Measurements from ENCODE around the gene RAC3. TPM values are rescaled to one million over a fixed set of nuclear protein-coding genes. Genes with fewer than 3 reads are reported as not detected.

The RAC3 gene
- total RNA-seq, 2 experiments from 2014 or later, result 3.3 to 5.3 TPM

GRCh38 chr17:82025401-82026107 is 5.9 kb upstream of the RAC3 start:
- no peak for DNase-seq
- intact Hi-C loops (cut with DNase I, micrococcal nuclease), result no loop called here
- H3K4me3 Mint-ChIP-seq, result peak overlapping the region; percentile 30
- H3K9me3 ChIP-seq (ENCODE audit: control insufficient read depth in 1 of 2, insufficient read depth in 1 of 2, low read length in 2 of 2), result no peaks in the 10 kb centered on the region
- peaks cover 51% of the 10 kb centered on the region for H3K4me1 ChIP-seq (ENCODE audit: insufficient read depth, low read length)
- no peak for ATAC-seq (ENCODE audit: poor library complexity)
- no peaks in the 10 kb centered on the region for H3K9me3 Mint-ChIP-seq
- H3K27me3 Mint-ChIP-seq, result no peaks in the 10 kb centered on the region
- no peak overlapping the region for H3K4me3 ChIP-seq (ENCODE audit: low read length)
- no peak overlapping the region for H3K27ac ChIP-seq (ENCODE audit: low read depth in 1 of 2, low read length in 2 of 2)
- H3K36me3 Mint-ChIP-seq (ENCODE audit: low read depth), result peaks cover 5% of the 10 kb centered on the region
- H3K27me3 ChIP-seq (ENCODE audit: control insufficient read depth in 1 of 2, insufficient read depth in 2 of 2, low read length in 2 of 2), result no peaks in the 10 kb centered on the region
- no peak overlapping the region for H3K27ac Mint-ChIP-seq
- ChIA-PET CTCF (interaction anchor here (1.1 kb wide), 1 partner anchor 66 kb away, joined by 3 read pairs; no protein-coding TSS in a partner anchor), POLR2A (no interaction called here)
- peaks cover 25% of the 10 kb centered on the region for H3K4me1 Mint-ChIP-seq (ENCODE audit: low read depth)
- no peak for TF ChIP-seq CTCF (IDR thresholded peaks at IDR 0.05)
- H3K36me3 ChIP-seq (ENCODE audit: insufficient read depth, low read length), result no peaks in the 10 kb centered on the region

- POLR2A ChIA-PET, result no interaction called here
- H3K9me3 ChIP-seq (ENCODE audit: control insufficient read depth in 1 of 2, insufficient read depth in 1 of 2, low read length in 2 of 2), result no peaks in the 10 kb centered on the region
- H3K36me3 ChIP-seq (ENCODE audit: insufficient read depth, low read length), result no peaks in the 10 kb centered on the region
- H3K27me3 ChIP-seq (ENCODE audit: control insufficient read depth in 1 of 2, insufficient read depth in 2 of 2, low read length in 2 of 2), result no peaks in the 10 kb centered on the region
- TF ChIP-seq CTCF (IDR thresholded peaks at IDR 0.05), result no peak
- Mint-ChIP-seq H3K4me3 (no peak overlapping the region), H3K9me3 (no peaks in the 10 kb centered on the region), H3K36me3 (ENCODE audit: low read depth) (no peaks in the 10 kb centered on the region), H3K27me3 (no peaks in the 10 kb centered on the region), H3K27ac (no peak overlapping the region), H3K4me1 (ENCODE audit: low read depth) (peaks cover 11% of the 10 kb centered on the region)
- intact Hi-C loops (cut with DNase I, micrococcal nuclease), result no loop called here
- CTCF ChIA-PET, result no interaction called here
- no peak overlapping the region for H3K4me3 ChIP-seq (ENCODE audit: low read length)
- H3K4me1 ChIP-seq (ENCODE audit: insufficient read depth, low read length), result peaks cover 44% of the 10 kb centered on the region
- DNase-seq (no peak), ATAC-seq (ENCODE audit: poor library complexity) (no peak)
- no peak overlapping the region for H3K27ac ChIP-seq (ENCODE audit: low read depth in 1 of 2, low read length in 2 of 2)
These were observed 3.2 kb upstream of the RAC3 start for GRCh38 chr17:82028246-82028645.

GRCh38 chr17:82028966-82029365 is 2.5 kb upstream of the RAC3 start:
- H3K36me3 ChIP-seq (ENCODE audit: insufficient read depth, low read length), result no peaks in the 10 kb centered on the region
- no peaks in the 10 kb centered on the region for H3K27me3 ChIP-seq (ENCODE audit: control insufficient read depth in 1 of 2, insufficient read depth in 2 of 2, low read length in 2 of 2)
- Mint-ChIP-seq H3K4me1 (ENCODE audit: low read depth) (peaks cover 9% of the 10 kb centered on the region), H3K9me3 (no peaks in the 10 kb centered on the region), H3K4me3 (peak overlapping the region; percentile 70), H3K36me3 (ENCODE audit: low read depth) (no peaks in the 10 kb centered on the region), H3K27ac (no peak overlapping the region), H3K27me3 (no peaks in the 10 kb centered on the region)
- TF ChIP-seq CTCF (IDR thresholded peaks at IDR 0.05), result no peak
- ChIA-PET CTCF (interaction anchor here (0.9 to 2.6 kb wide), 2 partner anchors 8 to 125 kb away, joined by 3 to 14 read pairs; no protein-coding TSS in a partner anchor), POLR2A (no interaction called here)
- H3K4me1 ChIP-seq (ENCODE audit: insufficient read depth, low read length), result peaks cover 38% of the 10 kb centered on the region
- no peak overlapping the region for H3K27ac ChIP-seq (ENCODE audit: low read depth in 1 of 2, low read length in 2 of 2)
- ATAC-seq (ENCODE audit: poor library complexity) (no peak), DNase-seq (no peak)
- H3K9me3 ChIP-seq (ENCODE audit: control insufficient read depth in 1 of 2, insufficient read depth in 1 of 2, low read length in 2 of 2), result no peaks in the 10 kb centered on the region
- no peak overlapping the region for H3K4me3 ChIP-seq (ENCODE audit: low read length)
- intact Hi-C loops (cut with DNase I, micrococcal nuclease), result no loop called here

Measured in CD4-positive, alpha-beta T cell (primary cell).